Right renal cortex interstitium (tissue), 3 donors: ENCODE data around the gene VSX2. TPM values are rescaled to one million over a fixed set of nuclear protein-coding genes. Genes with fewer than 3 reads are reported as not detected.
A peak's percentile ranks its signal among the peaks of the same experiment; 100 is the strongest.

Experiments
- DNase-seq, 3 donors: peaks; one replicate each; pipeline ENCODE4 v3.0.0-alpha.2; 2013; ENCODE audit warnings: low read depth in 3 of 3, low spot score in 2 of 3
- polyA plus RNA-seq, 3 donors: library from polyadenylated mRNA; unstranded; fragments of 120-200 nt; gene quantifications; one replicate each; pipeline ENCODE4 v1.2.1, GENCODE V29; 2013; ENCODE audit not compliant: insufficient read length in 3 of 3

The VSX2 gene
- polyA plus RNA-seq = under 1 TPM in 1 of 3 donors, not detected in 2; 0.08 TPM

- DNase-seq = no peak
These were observed at the start of gene VSX2 for GRCh38 chr14:74238974-74239847. Gene VSX2, plus strand, starts transcription at chr14:74239449. Its CDS starts 113 bp downstream, at chr14:74239562.

- DNase-seq = no peak
These were observed 48.2 kb upstream of the VSX2 start for GRCh38 chr14:74190927-74191575.

DNA sequence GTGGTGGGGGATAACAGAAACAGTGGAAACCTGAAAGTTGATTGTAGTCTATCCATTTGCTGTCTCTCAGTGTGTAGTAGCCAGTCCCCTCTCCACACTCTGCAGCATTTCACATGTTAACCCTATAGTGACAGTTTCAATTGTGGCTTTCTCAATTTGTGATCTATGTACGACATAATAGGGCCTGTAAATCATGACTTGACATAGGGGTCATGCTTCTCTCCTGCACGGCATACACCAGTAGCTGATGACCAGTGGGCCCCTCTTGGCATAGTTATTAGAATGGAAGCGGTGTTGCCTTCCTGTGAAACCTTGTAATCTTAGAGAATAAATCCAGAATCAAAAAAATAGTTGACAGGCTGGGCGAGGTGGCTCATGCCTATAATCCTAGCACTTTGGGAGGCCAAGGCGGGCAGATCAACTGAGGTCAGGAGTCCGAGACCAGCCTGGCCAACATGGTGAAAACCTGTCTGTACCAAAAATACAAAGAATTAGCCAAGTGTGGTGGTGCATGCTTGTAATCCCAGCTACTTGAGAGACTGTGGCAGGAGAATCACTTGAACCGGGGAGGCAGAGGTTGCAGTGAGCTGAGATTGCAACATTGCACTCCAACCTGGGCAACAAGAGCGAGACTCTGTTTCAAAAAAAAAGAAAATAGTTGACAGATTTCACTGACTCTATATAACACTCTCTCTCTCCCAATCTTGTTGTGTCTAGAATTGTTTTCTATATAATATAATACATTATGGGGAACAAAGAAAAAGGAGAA lies 44.6 kb upstream of the VSX2 start:
- DNase-seq = no peak

DNA sequence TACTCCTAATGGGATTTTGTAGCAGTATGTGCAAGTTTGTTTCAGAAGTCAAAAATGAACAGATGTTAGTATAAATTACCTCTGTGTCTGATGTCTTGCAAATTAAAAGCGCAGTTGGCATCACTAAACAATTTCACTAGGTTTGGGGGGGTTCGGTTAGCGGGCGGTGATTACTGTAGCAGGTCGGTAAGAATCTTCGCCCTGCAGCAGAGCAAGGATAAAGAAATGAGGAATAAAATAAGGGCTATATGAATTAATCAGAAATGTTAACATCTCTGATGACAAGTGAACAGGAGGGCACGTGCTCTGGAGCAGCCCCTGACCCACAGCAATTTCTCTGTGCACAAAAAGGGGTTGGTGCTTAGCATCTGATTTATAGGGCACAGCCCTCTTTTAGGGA lies 43.6 kb upstream of the VSX2 start:
- no peak for DNase-seq

GRCh38 chr14:74198441-74199234 lies 40.6 kb upstream of the VSX2 start:
- no peak for DNase-seq

DNA sequence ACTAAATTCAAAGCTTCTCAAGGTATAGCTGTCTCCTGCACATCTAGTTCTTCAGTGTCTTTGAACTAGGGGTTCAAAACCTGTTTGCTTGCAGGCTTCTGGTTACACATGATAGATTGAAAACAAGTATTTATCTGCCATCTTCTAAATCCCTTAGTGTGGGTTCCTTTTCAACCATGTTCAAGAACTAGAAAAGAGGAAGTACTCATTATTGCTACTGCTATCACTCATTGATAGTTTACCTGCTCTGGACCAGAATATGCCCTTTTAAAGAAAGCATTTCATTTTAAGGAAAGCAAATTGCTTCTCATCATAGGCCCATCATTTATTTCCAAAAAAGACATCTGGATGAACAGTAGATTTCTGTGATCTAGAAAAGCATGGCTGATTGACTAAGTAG lies 37.1 kb upstream of the VSX2 start:
- DNase-seq = no peak

DNA sequence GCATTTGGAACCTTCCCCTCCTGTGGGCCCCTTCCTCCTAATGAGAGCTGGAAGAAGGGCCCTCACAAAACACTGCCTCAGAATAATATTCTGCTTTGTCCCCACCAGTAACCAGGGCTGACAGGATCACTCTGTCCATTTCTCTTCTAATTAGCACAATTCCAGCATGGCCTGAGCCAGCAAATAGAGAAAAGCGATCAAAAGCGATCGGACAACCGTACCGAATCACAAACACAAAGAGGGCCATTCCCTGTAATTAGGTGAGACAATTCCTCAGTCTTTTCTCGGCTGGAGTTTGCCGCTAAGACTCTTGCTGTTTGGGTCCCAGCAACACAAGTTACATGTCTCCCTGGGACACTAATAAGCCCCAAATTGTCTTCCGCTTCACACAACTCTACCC lies 35.6 kb upstream of the VSX2 start:
- DNase-seq = no peak

GRCh38 chr14:74204491-74204890 lies 34.8 kb upstream of the VSX2 start:
- no peak for DNase-seq

DNA sequence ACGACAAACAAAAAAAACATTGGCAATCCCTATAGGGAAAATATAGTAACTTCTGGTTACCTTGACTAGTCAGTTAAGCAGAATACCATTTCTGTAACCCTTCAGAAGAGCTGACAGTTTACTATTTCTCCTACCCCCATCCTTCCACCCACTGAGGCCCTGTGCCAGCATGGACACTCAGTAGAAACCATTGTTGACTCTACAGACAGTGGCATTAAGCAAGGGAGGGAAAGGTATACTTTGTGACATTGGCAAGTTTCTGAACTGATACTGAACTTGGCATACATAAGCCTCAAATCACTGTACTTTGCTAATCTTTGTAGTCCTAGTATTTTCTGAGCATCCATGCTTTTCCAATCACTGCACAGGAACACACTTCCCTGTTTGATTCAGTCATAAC lies 33.4 kb upstream of the VSX2 start:
- DNase-seq = no peak

GRCh38 chr14:74207943-74208342 lies 31.3 kb upstream of the VSX2 start:
- no peak for DNase-seq

DNA sequence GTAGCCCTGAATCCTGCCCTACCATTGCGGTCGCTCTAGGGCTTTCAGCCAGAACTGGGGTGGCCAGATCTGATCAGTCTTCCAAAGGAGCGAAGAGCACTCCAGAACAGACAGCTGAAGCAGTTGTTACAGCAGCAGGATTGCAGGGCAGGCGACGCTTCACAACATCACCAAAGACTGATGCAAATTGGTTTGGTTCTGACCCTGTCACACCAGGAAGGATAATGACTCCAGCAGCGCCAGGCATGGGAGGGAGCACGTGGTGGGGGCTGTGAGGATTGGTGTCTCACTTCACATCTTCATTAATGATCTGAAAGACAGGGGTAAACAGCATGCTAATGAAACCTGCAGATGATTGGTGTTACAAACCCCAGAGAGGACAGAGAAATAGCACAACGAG lies 30.6 kb upstream of the VSX2 start:
- DNase-seq = no peak

DNA sequence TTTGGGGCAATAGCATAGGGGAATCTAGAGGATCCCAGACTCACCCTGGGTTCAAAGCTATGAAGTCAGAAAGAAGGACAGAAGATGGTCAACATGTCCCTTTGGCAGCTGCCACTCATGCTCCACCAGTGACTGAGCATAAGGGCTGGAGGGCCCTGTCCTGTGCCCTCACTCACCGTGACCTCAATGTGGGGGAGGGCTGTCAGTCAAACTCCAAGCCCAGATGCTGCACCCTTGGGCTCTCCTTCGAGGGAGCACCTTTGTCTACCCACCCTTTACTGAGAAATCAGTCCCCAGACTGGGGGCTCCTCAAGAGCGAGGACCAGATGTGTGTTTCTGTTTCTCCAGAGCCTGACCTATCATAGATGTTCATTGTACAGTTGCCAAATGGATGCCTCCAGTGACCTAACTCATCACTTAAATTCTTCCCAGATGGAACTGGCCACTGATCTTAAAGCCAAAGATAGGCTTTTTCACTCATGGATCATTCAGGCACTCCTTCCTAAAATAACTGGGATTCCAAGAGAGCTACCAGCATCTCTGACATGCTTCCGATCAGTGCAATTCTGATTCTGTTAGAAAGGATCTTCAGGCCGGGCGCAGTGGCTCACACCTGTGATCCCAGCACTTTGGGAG lies 27.2 kb upstream of the VSX2 start:
- no peak for DNase-seq

DNA sequence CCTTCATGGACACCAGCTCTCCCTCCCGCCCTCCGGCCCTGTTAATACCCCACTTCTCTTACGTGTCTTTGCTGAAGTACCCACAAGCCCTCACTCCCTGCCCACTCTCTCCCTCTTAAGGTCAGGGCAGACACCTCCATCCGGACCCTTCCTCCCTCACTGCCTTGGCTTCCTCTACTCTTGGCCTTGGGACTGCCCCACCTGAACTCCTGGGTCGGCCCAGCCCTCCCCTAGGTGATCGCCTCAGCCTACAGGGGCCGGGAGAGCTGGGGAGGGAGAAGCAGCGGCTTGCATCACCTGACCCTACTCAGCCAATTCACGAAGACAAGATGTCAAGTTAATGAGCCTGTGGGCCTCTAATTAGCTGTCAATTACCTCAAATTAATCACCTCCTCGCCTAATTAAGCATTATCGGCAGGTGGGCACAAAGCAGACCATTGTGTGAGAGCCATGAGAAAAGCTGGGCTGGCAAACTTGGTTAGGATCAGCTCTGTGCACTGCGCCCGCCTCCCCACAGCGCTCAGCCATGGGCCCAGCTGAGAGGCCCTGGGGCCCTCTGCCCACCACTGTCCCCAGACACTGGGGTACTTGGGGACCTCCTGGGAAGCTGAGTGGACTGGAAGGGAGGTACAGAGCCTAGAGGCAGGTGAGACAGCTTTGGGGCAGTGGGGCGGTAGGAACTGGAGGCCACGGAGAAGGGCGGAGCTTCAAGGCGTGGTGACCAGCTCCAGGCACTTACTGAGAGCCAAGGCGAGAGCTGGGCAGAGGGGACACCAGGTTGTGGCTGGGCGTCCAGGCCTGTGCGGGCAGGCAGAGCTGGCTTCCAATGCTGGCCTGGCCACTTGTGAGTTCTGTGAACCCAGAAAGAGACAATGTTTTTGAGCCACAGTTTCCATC lies 25.1 kb upstream of the VSX2 start:
- no peak for DNase-seq

- no peak for DNase-seq
These were observed 22.6 kb upstream of the VSX2 start for GRCh38 chr14:74216671-74217070.

DNA sequence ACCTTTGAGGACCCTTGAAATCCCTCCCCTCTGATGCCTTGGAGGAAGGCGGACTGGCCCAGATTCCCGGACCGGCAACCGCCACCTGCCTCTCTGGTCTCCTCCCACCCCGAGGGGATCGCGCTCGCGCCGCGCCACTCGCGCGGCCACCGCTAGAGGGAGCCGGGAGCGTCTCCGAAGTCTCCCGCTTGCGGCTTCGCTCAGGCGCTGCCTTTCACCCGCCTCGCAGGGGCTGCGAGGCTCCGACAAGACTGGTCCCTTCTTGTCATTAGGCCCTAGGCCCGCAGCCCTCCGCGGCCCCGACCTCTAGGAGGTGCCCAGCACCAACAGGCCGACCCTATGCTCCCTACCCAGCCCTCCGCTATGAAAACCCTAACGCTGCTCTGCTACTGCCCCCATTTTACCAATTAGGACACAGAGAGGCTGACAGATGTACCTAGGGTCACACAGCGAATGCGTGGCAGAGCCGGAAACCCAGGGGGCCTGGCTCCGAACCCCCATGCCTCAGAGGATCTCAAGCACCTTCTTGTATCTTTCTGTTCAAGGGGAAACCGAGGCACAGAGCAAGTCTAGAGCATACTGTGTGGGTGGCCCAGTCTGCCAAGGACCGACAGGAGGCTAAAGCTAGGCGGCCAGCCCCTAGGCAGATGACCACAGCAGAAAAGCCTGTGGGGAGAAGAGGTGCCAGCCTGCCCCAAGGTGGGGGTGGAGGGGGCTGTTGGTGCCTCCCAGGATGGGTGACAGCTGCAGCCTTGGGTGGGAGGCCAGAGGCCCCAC lies 21.4 kb upstream of the VSX2 start:
- DNase-seq = peak in 1 of 3 donors; percentile 33

- no peak for DNase-seq
These were observed 20.8 kb upstream of the VSX2 start for GRCh38 chr14:74218462-74218861.

DNA sequence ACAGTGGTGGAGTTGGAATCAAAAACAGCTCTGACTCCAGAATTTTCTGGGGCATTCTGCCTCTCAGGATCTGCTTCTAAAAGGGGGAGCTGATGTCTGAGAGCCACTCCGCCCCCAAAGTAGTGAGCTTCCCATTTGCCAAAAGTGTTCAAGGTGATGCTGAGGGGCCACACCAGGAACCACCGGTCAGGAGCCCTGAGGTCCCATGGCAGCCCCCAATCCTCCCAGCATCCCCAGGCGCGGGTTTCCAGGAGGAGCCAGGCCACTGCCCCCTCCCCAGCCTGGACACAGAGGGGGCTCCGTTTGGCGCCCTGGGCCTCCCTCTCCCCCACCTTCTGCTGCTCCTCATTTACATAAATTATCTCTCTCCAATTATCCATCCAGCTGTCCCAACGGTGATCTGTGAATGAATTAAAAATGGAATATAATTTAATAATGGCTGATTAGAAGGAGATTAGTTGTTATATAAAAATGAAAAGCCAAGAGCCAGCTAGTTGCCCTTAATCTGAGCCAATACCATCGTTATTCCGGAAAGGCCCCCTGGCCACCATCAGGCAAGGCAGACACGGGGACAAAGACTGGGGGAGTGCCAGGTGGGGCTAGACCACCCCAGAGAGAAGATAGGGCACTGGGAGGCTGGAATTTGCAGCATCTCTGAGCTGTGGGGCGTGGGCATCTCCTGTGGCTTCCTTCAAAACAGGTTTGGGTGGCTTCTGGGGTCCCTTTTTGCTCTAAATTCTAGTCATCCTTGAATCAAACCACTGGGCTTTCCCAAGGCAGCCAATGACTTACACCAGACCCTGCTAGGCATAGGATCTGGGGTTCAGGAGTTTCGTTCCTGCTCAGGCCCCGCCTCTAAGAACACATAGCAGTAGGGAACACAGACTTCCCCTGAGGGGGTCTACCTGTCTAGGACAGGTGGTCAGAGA lies 19.7 kb upstream of the VSX2 start:
- no peak for DNase-seq
